Posterior cingulate gyrus (tissue), 11 donors: Measurements from ENCODE around the gene PGBD5.

Experiments used
- DNase-seq, 10 donors: peaks; one replicate each; pipeline versions ENCODE4 v3.0.0 to v3.0.0-alpha.2; 2020 to 2021; ENCODE audit warnings: mixed read lengths in 3 of 10
- intact Hi-C: fragments of 100-400 bp; cut with DNase I; formaldehyde crosslinking; loops from one replicate; pipeline ENCODE4 v1.15.1; 2023

The PGBD5 gene

GRCh38 chr1:230289350-230289644 is 136.8 kb downstream of the PGBD5 start:
- DNase-seq, result peak in 3 of 10 donors; percentile 37 to 59 (median 41)
- intact Hi-C loops, result no loop called here

- DNase-seq, result peak in 4 of 10 donors; percentile 39 to 82 (median 73)
- intact Hi-C loops, result no loop called here
These were observed 137.3 kb downstream of the PGBD5 start for GRCh38 chr1:230288641-230289349.

GRCh38 chr1:230287674-230288315 is 138.3 kb downstream of the PGBD5 start:
- DNase-seq, result peak in 3 of 10 donors; percentile 55 to 70 (median 61)
- intact Hi-C loops, result no loop called here

- intact Hi-C loops, result no loop called here
These were observed 139.3 kb downstream of the PGBD5 start for GRCh38 chr1:230286890-230287269.

GRCh38 chr1:230286166-230286889 is 139.8 kb downstream of the PGBD5 start:
- intact Hi-C loops, result no loop called here
- peak in 3 of 10 donors; percentile 47 to 61 (median 55) for DNase-seq

More at GRCh38 chr1:230286890-230287269, 139.3 kb downstream of the PGBD5 start:
- peak in 3 of 10 donors; percentile 39 to 53 (median 52) for DNase-seq

GRCh38 chr1:230285351-230285750 is 140.8 kb downstream of the PGBD5 start:
- DNase-seq, result peak in 3 of 10 donors; percentile 23 to 53 (median 32)
- intact Hi-C loops, result no loop called here

GRCh38 chr1:230284891-230285290 is 141.2 kb downstream of the PGBD5 start:
- peak in 3 of 10 donors; percentile 31 to 42 (median 39) for DNase-seq
- intact Hi-C loops, result no loop called here

GRCh38 chr1:230283678-230284077 is 142.5 kb downstream of the PGBD5 start:
- DNase-seq, result peak in 4 of 10 donors; percentile 5 to 61 (median 39)
- intact Hi-C loops, result no loop called here

GRCh38 chr1:230282157-230282556 is 144.0 kb downstream of the PGBD5 start:
- intact Hi-C loops, result no loop called here

GRCh38 chr1:230281556-230281955 is 144.6 kb downstream of the PGBD5 start:
- intact Hi-C loops, result no loop called here
- DNase-seq, result peak in 2 of 10 donors; percentile 42 to 70

More at GRCh38 chr1:230282157-230282556, 144.0 kb downstream of the PGBD5 start:
- DNase-seq, result no peak

- peak in 3 of 10 donors; percentile 58 to 81 (median 58) for DNase-seq
- intact Hi-C loops, result no loop called here
These were observed 145.2 kb downstream of the PGBD5 start for GRCh38 chr1:230280906-230281413.

GRCh38 chr1:230280054-230280795 is 145.9 kb downstream of the PGBD5 start:
- peak in 2 of 10 donors; percentile 38 to 85 for DNase-seq
- intact Hi-C loops, result no loop called here

GRCh38 chr1:230279583-230279945 is 146.6 kb downstream of the PGBD5 start:
- peak in 1 of 10 donors; percentile 77 for DNase-seq
- intact Hi-C loops, result no loop called here

GRCh38 chr1:230278871-230279582 is 147.1 kb downstream of the PGBD5 start:
- DNase-seq, result peak in 2 of 10 donors; percentile 42 to 68
- intact Hi-C loops, result no loop called here

GRCh38 chr1:230278376-230278775 is 147.8 kb downstream of the PGBD5 start:
- intact Hi-C loops, result no loop called here
- DNase-seq, result no peak

GRCh38 chr1:230277201-230278025 is 148.7 kb downstream of the PGBD5 start:
- intact Hi-C loops, result no loop called here
- DNase-seq, result peak in 3 of 10 donors; percentile 24 to 41 (median 28)

- intact Hi-C loops, result no loop called here
- peak in 3 of 10 donors; percentile 44 to 59 (median 57) for DNase-seq
These were observed 149.7 kb downstream of the PGBD5 start for GRCh38 chr1:230276401-230276800.

GRCh38 chr1:230274254-230274653 is 151.9 kb downstream of the PGBD5 start:
- intact Hi-C loops, result no loop called here

More at GRCh38 chr1:230274254-230274653, 151.9 kb downstream of the PGBD5 start:
- peak in 3 of 10 donors; percentile 32 to 56 (median 48) for DNase-seq
